Astrocyte (in vitro differentiated cells and primary cell): ENCODE results near the gene LZTS2.

Experiments
- CTCF ChIP-seq: IDR thresholded peaks from 2 replicates; pipeline ENCODE4 v1.5.1; 2011; ENCODE audit warnings: low read depth, mild to moderate bottlenecking, inconsistent platforms, low read length, moderate library complexity; ENCODE audit not compliant: insufficient read depth
- EZH2 ChIP-seq: IDR thresholded peaks from 2 replicates; pipeline ENCODE4 v1.6.1; 2012; ENCODE audit warnings: mild to moderate bottlenecking, low read length, inconsistent platforms; ENCODE audit not compliant: insufficient read depth

- TF ChIP-seq EZH2 (no peak), CTCF (no peak)
These were observed 21.3 kb upstream of the LZTS2 start for GRCh38 chr10:100978121-100978900.
